Measurements from ENCODE around the gene LTBP2. TPM values are rescaled to one million over a fixed set of nuclear protein-coding genes. Genes with fewer than 3 reads are reported as not detected.

LTBP2 gene
- total RNA-seq, 2 experiments from 2014 or later: 0.04 to 0.37 TPM

- Mint-ChIP-seq H3K27ac (no peak overlapping the region), H3K27me3 (no peaks in the 10 kb centered on the region), H3K9me3 (ENCODE audit: low read depth) (no peaks in the 10 kb centered on the region), H3K36me3 (ENCODE audit: low read depth) (no peaks in the 10 kb centered on the region), H3K4me3 (no peak overlapping the region), H3K4me1 (peaks cover 3% of the 10 kb centered on the region)
- ChIA-PET POLR2A (no interaction called here), CTCF (interaction anchor here (0.7 kb wide), 1 partner anchor 705 kb away, joined by 3 read pairs; no protein-coding TSS in a partner anchor)
- no peak for ATAC-seq
- no peak for DNase-seq
- intact Hi-C loops (cut with DNase I, micrococcal nuclease): no loop called here
Measured at GRCh38 chr14:74649673-74650072, 37.6 kb upstream of the LTBP2 start.

- H3K27ac Mint-ChIP-seq: no peak overlapping the region
- no peak overlapping the region for H3K4me3 Mint-ChIP-seq
- ATAC-seq: no peak
- no peaks in the 10 kb centered on the region for H3K27me3 Mint-ChIP-seq
- ChIA-PET POLR2A (no interaction called here), CTCF (interaction anchor here (0.7 to 1.1 kb wide), 3 partner anchors 31 to 705 kb away, joined by 3 to 4 read pairs (median 3); no protein-coding TSS in a partner anchor)
- H3K4me1 Mint-ChIP-seq: peaks cover 3% of the 10 kb centered on the region
- no peaks in the 10 kb centered on the region for H3K36me3 Mint-ChIP-seq (ENCODE audit: low read depth)
- intact Hi-C loops (cut with DNase I, micrococcal nuclease): no loop called here
- no peak for DNase-seq
- H3K9me3 Mint-ChIP-seq (ENCODE audit: low read depth): no peaks in the 10 kb centered on the region
Measured at GRCh38 chr14:74649167-74649566, 37.1 kb upstream of the LTBP2 start.

- Mint-ChIP-seq H3K9me3 (ENCODE audit: low read depth) (no peaks in the 10 kb centered on the region), H3K27me3 (no peaks in the 10 kb centered on the region), H3K36me3 (ENCODE audit: low read depth) (no peaks in the 10 kb centered on the region), H3K27ac (no peak overlapping the region), H3K4me1 (peaks cover 3% of the 10 kb centered on the region), H3K4me3 (no peak overlapping the region)
- ATAC-seq: no peak
- intact Hi-C loops (cut with DNase I, micrococcal nuclease): no loop called here
- POLR2A ChIA-PET: no interaction called here
- DNase-seq: no peak
- CTCF ChIA-PET: interaction anchor here (0.7 to 1.1 kb wide), 3 partner anchors 29 to 40 kb away, joined by 3 to 4 read pairs (median 4); no protein-coding TSS in a partner anchor
Measured at GRCh38 chr14:74648601-74649000, 36.6 kb upstream of the LTBP2 start.

DNA sequence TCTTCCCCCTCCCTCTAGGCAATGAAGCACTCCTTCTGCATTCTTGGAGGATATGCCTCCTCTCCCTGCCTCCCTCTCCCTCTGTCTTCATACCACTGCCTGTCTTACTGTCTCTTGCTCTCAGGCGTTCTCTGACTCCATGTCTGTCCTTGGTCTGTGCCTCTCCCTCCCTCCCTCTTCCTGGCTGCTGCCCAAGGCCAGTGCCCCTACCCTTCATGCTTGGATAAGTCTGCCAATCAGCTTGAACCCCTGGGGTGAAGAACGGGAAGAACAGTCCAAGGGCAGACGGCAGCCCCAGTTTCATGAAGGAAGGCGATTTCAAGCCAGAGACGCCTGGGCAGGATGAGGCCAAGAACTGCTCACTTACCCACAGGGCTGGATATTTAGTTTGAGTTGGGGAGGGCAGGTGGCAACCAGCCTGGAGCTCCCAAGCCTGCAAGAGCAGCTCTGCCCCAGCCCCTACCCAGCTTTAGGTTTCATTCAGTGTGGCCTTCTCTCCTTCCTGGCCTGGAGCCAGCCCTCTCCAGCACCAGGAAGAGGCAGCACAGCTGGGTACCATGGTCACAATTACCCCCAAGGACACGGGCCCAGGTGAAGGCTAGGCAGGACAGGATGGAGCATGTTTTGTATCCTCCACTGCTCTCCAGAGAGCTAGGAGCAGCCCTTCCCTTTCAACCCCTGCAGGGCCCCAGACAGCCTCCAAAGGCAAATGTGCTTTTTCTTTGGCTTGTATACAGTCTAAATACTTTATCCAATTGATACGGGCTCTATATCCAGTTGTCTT lies 35.8 kb upstream of the LTBP2 start:
- POLR2A ChIA-PET: interaction anchor here (0.6 kb wide), 1 partner anchor 394 kb away, joined by 4 read pairs; no protein-coding TSS in a partner anchor
- Mint-ChIP-seq H3K36me3 (ENCODE audit: low read depth) (no peaks in the 10 kb centered on the region), H3K4me1 (peaks cover 3% of the 10 kb centered on the region), H3K27me3 (no peaks in the 10 kb centered on the region), H3K4me3 (no peak overlapping the region), H3K9me3 (ENCODE audit: low read depth) (no peaks in the 10 kb centered on the region), H3K27ac (no peak overlapping the region)
- ATAC-seq: no peak
- CTCF ChIA-PET: interaction anchor here (0.6 to 1.1 kb wide), 3 partner anchors 30 to 39 kb away, joined by 3 to 4 read pairs (median 3); no protein-coding TSS in a partner anchor
- intact Hi-C loops (cut with DNase I, micrococcal nuclease): no loop called here
- no peak for DNase-seq

DNA sequence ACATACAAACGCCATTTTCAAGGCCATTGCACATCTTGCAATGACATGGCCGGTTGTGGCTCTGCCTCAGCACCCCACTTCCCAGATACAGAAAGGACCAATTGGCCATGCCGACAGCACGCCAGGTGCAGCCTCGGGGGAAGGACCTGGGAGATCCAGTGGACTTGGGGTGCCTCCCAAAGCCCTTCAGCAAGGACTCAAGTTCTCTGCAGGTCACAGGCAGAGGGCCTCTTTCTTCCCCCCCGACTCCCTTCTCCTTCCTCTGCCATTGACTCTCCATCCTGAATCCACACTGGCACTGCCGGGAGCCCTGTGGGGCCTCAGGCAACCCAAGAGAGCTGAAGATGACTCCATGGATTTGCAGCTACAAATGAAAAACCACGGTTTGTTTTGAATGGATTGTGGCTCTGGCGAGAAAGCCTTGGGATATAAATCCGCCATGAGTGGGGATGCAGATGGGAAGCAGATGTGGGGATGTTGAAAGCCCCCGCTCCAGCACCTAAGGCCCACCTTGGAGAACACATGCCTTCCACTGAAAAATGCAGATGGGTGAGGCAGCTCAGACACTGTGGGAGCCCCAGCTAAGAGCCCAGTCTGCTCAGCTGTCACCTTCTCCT lies 35.1 kb upstream of the LTBP2 start:
- ATAC-seq: no peak
- Mint-ChIP-seq H3K27ac (no peak overlapping the region), H3K4me3 (no peak overlapping the region), H3K27me3 (peaks cover 2% of the 10 kb centered on the region), H3K36me3 (ENCODE audit: low read depth) (no peaks in the 10 kb centered on the region), H3K9me3 (ENCODE audit: low read depth) (no peaks in the 10 kb centered on the region), H3K4me1 (peaks cover 3% of the 10 kb centered on the region)
- intact Hi-C loops (cut with DNase I, micrococcal nuclease): no loop called here
- no peak for DNase-seq
- CTCF ChIA-PET: interaction anchor here (0.6 kb wide), 1 partner anchor 38 kb away, joined by 3 read pairs; no protein-coding TSS in a partner anchor
- POLR2A ChIA-PET: no interaction called here

- no peak for ATAC-seq
- no peak overlapping the region for H3K4me3 Mint-ChIP-seq
- no peaks in the 10 kb centered on the region for H3K9me3 Mint-ChIP-seq (ENCODE audit: low read depth)
- H3K27ac Mint-ChIP-seq: no peak overlapping the region
- H3K27me3 Mint-ChIP-seq: peaks cover 2% of the 10 kb centered on the region
- POLR2A ChIA-PET: no interaction called here
- intact Hi-C loops (cut with DNase I, micrococcal nuclease): no loop called here
- H3K36me3 Mint-ChIP-seq (ENCODE audit: low read depth): no peaks in the 10 kb centered on the region
- H3K4me1 Mint-ChIP-seq: no peaks in the 10 kb centered on the region
- no peak for DNase-seq
- CTCF ChIA-PET: interaction anchor here (0.6 to 1.3 kb wide), 4 partner anchors 8 to 110 kb away, joined by 3 to 5 read pairs (median 3); no protein-coding TSS in a partner anchor
Measured at GRCh38 chr14:74645756-74646470, 33.9 kb upstream of the LTBP2 start.

DNA sequence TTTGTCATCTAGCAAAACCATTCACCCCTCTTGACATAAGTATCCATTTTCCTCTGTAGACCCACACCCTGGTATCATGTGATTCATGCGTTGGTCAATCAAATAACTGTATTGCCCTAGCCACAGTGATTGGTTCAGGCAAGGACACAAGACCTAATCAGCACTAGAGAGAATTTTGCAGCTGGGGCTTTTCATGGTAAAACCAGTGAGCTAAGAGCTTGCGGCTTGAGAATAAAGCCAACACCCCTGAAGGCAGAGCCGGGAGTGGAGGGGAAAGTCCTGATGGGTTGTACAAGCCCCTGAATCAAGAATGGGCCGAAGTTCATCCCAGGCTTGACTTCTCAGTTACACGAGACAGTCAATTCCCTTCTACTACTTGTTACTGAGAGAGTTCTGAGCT lies 33.2 kb upstream of the LTBP2 start:
- POLR2A ChIA-PET: interaction anchor here (0.6 kb wide), 1 partner anchor 152 kb away, joined by 4 read pairs; the partner anchor contains the start of gene ISCA2
- CTCF ChIA-PET: interaction anchor here (0.9 to 1.3 kb wide), 4 partner anchors 9 to 40 kb away, joined by 3 to 5 read pairs (median 4); no protein-coding TSS in a partner anchor
- H3K27ac Mint-ChIP-seq: no peak overlapping the region

DNA sequence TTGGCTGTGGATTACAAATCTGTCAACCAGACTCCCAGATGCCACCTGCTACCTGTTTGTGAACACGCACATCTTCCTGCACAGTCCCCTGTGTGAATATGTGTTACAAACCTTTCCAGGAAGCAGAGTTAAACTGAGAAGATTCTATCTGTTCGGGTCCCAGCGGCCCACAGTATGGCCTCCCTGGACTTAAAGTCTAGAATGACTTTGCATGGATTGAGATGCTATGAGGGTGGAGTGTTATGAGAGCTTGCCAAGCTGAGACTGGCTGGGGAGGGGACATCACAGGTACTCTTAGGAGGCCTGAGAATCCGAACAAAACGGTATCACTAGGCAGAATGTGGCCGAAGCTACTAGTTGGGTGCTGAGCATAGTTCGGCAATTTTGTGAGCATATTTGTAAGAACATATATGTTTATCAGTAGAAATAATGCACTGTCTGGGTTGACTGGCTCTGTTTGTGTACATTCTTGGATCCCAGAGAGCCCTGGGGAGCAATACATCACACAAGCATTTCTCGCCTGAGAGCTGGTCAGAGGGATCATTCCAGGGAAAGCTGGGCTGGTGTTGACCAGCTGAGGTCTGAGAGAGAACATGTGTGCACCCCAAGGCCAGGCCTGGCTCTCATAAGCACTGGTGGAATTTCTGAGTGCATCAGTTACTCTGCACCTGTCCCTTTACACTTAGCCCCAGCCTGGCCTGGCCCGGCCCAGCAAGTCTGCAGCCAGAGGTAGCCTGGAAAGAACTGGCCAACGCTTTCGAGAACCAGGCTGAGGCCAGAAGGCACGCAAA lies 29.8 kb upstream of the LTBP2 start:
- peaks cover 2% of the 10 kb centered on the region for H3K27me3 Mint-ChIP-seq
- H3K9me3 Mint-ChIP-seq (ENCODE audit: low read depth): no peaks in the 10 kb centered on the region
- H3K36me3 Mint-ChIP-seq (ENCODE audit: low read depth): no peaks in the 10 kb centered on the region
- DNase-seq (no peak), ATAC-seq (no peak)
- POLR2A ChIA-PET: no interaction called here
- intact Hi-C loops (cut with DNase I, micrococcal nuclease): no loop called here
- H3K4me3 Mint-ChIP-seq: no peak overlapping the region
- H3K27ac Mint-ChIP-seq: no peak overlapping the region
- no peaks in the 10 kb centered on the region for H3K4me1 Mint-ChIP-seq
- CTCF ChIA-PET: interaction anchor here (0.6 to 1.2 kb wide), 2 partner anchors 32 to 585 kb away, joined by 3 read pairs; no protein-coding TSS in a partner anchor

More for the DNA sequence above, 33.2 kb upstream of the LTBP2 start:
- Mint-ChIP-seq H3K36me3 (ENCODE audit: low read depth) (no peaks in the 10 kb centered on the region), H3K9me3 (ENCODE audit: low read depth) (no peaks in the 10 kb centered on the region), H3K27me3 (peaks cover 2% of the 10 kb centered on the region), H3K4me1 (no peaks in the 10 kb centered on the region), H3K4me3 (no peak overlapping the region)
- intact Hi-C loops (cut with DNase I, micrococcal nuclease): no loop called here
- no peak for ATAC-seq
- DNase-seq: no peak

GRCh38 chr14:74638966-74639365 lies 26.9 kb upstream of the LTBP2 start:
- Mint-ChIP-seq H3K4me3 (no peak overlapping the region), H3K27me3 (peaks cover 3% of the 10 kb centered on the region), H3K36me3 (ENCODE audit: low read depth) (no peaks in the 10 kb centered on the region), H3K9me3 (ENCODE audit: low read depth) (no peaks in the 10 kb centered on the region), H3K4me1 (no peaks in the 10 kb centered on the region), H3K27ac (no peak overlapping the region)
- CTCF ChIA-PET: interaction anchor here (0.6 to 2.5 kb wide), 3 partner anchors 11 to 1167 kb away, joined by 3 to 5 read pairs (median 5); no protein-coding TSS in a partner anchor
- POLR2A ChIA-PET: no interaction called here
- ATAC-seq (no peak), DNase-seq (no peak)
- intact Hi-C loops (cut with DNase I, micrococcal nuclease): no loop called here

- no peaks in the 10 kb centered on the region for H3K4me1 Mint-ChIP-seq
- H3K4me3 Mint-ChIP-seq: no peak overlapping the region
- no peak overlapping the region for H3K27ac Mint-ChIP-seq
- intact Hi-C loops (cut with DNase I, micrococcal nuclease): no loop called here
- no peaks in the 10 kb centered on the region for H3K36me3 Mint-ChIP-seq (ENCODE audit: low read depth)
- ChIA-PET POLR2A (interaction anchor here (0.6 kb wide), 1 partner anchor 16 kb away, joined by 4 read pairs; no protein-coding TSS in a partner anchor), CTCF (interaction anchor here (0.6 to 0.7 kb wide), 2 partner anchors 163 to 186 kb away, joined by 3 read pairs; no protein-coding TSS in a partner anchor)
- no peaks in the 10 kb centered on the region for H3K9me3 Mint-ChIP-seq (ENCODE audit: low read depth)
- DNase-seq (no peak), ATAC-seq (no peak)
- peaks cover 3% of the 10 kb centered on the region for H3K27me3 Mint-ChIP-seq
Measured at GRCh38 chr14:74638066-74638465, 26.0 kb upstream of the LTBP2 start.

DNA sequence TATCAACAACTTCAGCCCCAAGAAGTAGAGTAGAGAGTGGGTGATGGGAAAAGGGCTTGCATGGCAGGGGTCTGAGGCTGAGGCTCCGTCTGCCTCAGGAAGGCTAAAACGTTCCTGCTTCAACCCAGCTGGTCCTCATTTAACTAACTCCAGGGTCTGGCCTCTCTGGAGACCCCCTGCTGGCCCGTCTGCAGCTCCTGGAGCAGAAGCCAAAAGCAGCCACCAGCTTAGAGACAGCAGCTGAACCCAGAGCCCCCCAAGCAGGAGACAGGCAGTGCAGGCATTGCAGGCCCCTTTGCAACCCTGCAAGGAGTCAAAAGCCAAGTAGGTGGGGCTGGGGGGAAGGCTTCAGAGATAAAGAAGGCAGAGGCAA lies 25.1 kb upstream of the LTBP2 start:
- Mint-ChIP-seq H3K4me3 (no peak overlapping the region), H3K27me3 (peaks cover 2% of the 10 kb centered on the region), H3K27ac (no peak overlapping the region), H3K9me3 (ENCODE audit: low read depth) (no peaks in the 10 kb centered on the region), H3K4me1 (no peaks in the 10 kb centered on the region), H3K36me3 (ENCODE audit: low read depth) (no peaks in the 10 kb centered on the region)
- ATAC-seq: no peak
- CTCF ChIA-PET: no interaction called here
- POLR2A ChIA-PET: no interaction called here
- no peak for DNase-seq
- intact Hi-C loops (cut with DNase I, micrococcal nuclease): no loop called here
